HG03103 (cell line): ENCODE measurements around the gene CLEC4E.
"Not testable (repeated sequence)": the region's sequence is repeated elsewhere in the genome, so short reads cannot be mapped to it uniquely, and the experiment has no call there.

ENCODE experiments used
- ATAC-seq: cut with Tn5 transposase; IDR thresholded peaks from one replicate; pipeline ENCODE4 v1.9.1; 2021; ENCODE audit warnings: low read depth; ENCODE audit not compliant: unreplicated experiment

CLEC4E gene

GRCh38 chr12:8544295-8544694, 3.6 kb upstream of the CLEC4E start:
- peak; percentile 60 for ATAC-seq

- ATAC-seq = no peak
Observed at GRCh38 chr12:8541562-8541961, 857 bp upstream of the CLEC4E start.

DNA sequence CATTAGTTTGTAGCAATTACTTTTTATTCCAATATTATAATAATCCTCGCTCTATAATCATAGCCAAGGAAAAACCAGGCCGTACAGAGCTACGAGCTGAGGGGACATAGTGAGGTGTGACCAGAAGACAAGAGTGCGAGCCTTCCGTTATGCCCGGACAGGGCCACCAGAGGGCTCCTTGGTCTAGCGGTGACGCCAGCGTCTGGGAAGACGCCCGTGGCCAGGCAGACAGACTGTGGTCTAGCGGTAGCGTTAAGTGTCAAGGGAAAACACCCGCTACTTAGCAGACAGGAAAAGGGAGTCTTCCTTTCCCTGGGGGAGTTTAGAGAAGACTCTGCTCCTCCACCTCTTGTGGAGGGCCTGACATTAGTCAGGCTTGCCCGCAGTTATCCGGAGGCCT, 2.9 kb downstream of the CLEC4E start:
- not testable (repeated sequence) for ATAC-seq

GRCh38 chr12:8532045-8532444, 8.7 kb downstream of the CLEC4E start:
- ATAC-seq = no peak

GRCh38 chr12:8527250-8528130, 13.2 kb downstream of the CLEC4E start:
- no peak for ATAC-seq

DNA sequence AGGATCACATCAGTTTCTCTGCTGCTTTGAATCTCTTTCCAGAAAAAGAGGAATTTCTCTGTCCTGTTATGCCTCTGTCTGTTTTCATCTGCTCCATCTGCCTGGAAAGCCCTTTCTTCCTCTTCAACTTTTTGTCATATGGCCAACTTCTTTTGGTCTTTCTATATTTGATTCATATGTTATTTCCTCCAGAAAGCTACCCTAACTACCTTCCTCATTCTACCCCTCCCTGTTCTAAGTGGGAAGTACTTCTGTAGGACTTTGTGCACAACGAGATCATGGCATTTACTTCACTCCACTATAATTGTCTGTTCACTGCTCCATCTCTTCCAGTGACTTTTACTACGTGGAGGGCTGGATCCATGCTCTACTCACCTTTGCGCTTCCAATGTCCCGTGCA, 21.5 kb downstream of the CLEC4E start:
- ATAC-seq = no peak

DNA sequence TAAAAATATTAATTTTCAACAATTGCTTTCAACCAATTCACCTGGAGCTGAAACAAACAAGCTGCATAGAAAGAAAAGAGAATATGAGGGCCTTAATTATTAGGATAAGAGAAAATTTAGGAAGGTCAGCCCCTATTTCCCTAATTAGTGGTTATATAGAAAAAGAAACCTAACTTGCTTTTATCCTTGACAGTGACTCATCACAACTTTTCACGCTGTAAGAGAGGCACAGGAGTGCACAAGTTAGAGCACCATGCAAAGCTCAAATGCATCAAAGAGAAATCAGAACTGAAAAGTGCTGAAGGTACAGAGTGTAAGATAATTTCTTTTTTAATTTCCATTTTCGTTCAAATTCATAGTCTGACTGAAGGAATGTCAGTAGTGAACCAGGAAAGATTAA, 22.7 kb downstream of the CLEC4E start:
- ATAC-seq = no peak

DNA sequence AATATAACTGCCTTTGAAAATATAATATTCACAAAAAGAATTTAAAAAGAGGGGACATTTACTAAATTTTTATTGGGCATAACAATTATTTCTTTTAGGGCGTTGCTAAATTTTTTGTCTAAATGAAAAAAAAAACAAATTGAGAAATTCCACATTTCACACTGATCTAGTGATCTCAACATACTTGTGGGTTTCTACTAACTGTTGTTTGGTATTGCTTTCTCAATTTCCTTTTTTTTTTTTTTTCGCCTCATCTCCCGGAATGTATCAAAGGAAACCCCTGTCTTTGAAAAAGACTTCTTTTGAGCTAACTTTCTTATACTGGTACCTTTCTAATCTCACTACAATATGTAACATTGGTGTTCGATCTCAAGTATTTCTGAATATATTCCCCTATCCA, 27.4 kb downstream of the CLEC4E start, which contains the start of gene CLEC4D:
CLEC4D (plus strand) TSS at position 248 of the 400 bp plus-strand sequence. CDS start 230 bp downstream, outside the sequence.
- ATAC-seq = no peak

GRCh38 chr12:8508910-8509841, 31.5 kb downstream of the CLEC4E start:
- ATAC-seq = no peak

DNA sequence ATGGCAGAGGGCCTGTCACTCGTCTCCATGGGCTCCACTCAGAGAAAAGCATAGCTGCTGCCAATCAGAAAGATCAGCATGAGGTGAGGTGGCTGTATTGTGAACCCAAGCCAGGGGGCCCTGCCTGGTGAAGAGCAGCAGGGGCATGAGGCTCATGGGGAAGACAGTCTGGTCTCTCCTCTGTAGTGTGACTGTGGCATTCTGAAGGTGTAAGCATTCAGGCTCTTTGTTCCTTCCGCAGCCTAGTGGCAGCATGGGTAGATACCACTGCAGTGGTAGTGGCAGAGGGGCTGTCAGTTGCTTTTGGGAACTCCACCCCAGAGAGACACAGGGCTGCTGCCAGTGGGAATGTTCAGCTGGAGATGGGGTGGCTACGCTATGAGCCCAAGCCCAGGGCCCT, 32.5 kb downstream of the CLEC4E start:
- ATAC-seq = no peak

DNA sequence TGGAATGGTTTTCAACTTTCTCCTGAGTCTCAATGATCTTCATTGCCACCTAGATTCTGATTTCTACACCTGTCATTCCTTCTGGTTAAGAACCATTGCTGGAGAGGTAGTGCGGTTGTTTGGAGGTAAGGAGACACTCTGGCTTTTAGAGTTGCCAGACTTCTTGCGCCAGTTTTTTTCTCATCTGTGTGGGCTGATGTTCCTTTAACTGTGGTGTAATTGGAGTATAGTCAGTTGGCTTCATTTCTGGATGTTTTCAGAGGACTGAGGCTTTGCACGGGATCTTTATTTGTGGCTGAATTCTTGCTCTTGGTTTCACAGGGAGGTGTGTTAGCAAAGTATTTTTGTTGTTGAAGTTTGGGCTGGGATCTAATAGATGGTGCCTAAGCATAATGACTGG, 33.1 kb downstream of the CLEC4E start:
- no peak for ATAC-seq

DNA sequence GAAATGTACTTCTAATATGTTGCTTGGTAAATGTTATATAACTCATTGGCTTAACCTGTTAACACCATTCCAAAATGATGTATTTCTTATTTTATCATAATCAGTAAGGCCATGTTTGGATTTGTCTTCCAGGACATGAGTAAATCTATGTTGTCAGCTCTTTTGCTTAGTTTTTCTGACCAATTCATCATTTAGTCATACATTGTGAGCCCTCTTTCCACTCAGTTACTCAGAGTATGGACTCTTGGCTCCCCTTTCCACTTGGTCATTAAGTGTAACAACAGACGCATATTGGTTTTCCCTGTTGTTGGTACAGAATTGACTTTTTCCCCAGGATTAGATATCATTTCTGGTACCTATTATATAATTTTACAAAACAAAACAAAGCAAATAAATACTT, 36.4 kb downstream of the CLEC4E start:
- ATAC-seq = no peak

- ATAC-seq = no peak
Observed at GRCh38 chr12:8501720-8502119, 39.0 kb downstream of the CLEC4E start.

DNA sequence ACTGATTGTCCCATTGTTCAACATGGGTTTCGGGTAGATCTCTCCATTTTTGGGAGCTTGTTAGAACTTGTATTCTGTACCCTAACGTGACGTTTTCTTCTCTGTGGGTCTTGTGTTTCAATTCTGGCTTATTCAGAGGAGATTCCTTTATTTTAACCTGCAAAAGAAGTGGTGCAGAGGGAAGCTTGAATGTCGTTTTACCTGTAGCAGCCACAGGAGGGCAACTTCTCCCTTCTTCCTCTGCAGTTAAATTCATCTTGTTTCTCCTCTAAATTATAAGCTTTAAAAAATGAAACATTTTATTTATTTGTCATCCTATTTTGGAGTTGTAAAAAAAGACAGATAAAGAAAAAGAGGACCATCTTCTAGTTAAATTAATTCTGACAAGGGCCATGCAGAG, 41.1 kb downstream of the CLEC4E start:
- ATAC-seq = no peak

- ATAC-seq = not testable (repeated sequence)
Observed at GRCh38 chr12:8496074-8496473, 44.6 kb downstream of the CLEC4E start.

GRCh38 chr12:8495671-8496070, 45.0 kb downstream of the CLEC4E start:
- ATAC-seq = not testable (repeated sequence)

- peak; percentile 98 for ATAC-seq
Observed at GRCh38 chr12:8493084-8493483, 47.6 kb downstream of the CLEC4E start.

GRCh38 chr12:8491646-8492530, 48.8 kb downstream of the CLEC4E start:
- no peak for ATAC-seq
